Central memory CD8-positive, alpha-beta T cell (primary cell): ENCODE data around the gene ZBTB47.

Experiments used
- ATAC-seq: fragments of 150-1000 bp; cut with Tn5 transposase; replicated peaks from 2 replicates; pipeline ENCODE4 v1.10.0; 2022; ENCODE audit warnings: mild to moderate bottlenecking, moderate FRiP score, moderate number of reproducible peaks; ENCODE audit not compliant: poor library complexity, severe bottlenecking; ENCODE audit errors: extremely low read depth
- DNase-seq, 2 donors: peaks; one replicate each; pipeline ENCODE4 v3.0.0; 2021; ENCODE audit warnings: low spot score in 2 of 2
- H3K27ac Mint-ChIP-seq: one replicate; pipeline ENCODE4 v1.8.0; 2022; ENCODE audit warnings: low read depth, mild to moderate bottlenecking, moderate library complexity, mixed read lengths
- H3K27me3 Mint-ChIP-seq: one replicate; pipeline ENCODE4 v1.8.0; 2022; ENCODE audit warnings: mixed read lengths
- H3K36me3 Mint-ChIP-seq: one replicate; pipeline ENCODE4 v1.8.0; 2022; ENCODE audit warnings: mild to moderate bottlenecking, moderate library complexity, mixed read lengths; ENCODE audit not compliant: insufficient read depth
- H3K4me1 Mint-ChIP-seq: one replicate; pipeline ENCODE4 v1.8.0; 2022; ENCODE audit warnings: mixed read lengths
- H3K4me3 Mint-ChIP-seq: one replicate; pipeline ENCODE4 v1.8.0; 2022; ENCODE audit warnings: mild to moderate bottlenecking, moderate library complexity, mixed read lengths
- H3K9me3 Mint-ChIP-seq: one replicate; pipeline ENCODE4 v1.8.0; 2022; ENCODE audit warnings: mixed read lengths

Gene ZBTB47

DNA sequence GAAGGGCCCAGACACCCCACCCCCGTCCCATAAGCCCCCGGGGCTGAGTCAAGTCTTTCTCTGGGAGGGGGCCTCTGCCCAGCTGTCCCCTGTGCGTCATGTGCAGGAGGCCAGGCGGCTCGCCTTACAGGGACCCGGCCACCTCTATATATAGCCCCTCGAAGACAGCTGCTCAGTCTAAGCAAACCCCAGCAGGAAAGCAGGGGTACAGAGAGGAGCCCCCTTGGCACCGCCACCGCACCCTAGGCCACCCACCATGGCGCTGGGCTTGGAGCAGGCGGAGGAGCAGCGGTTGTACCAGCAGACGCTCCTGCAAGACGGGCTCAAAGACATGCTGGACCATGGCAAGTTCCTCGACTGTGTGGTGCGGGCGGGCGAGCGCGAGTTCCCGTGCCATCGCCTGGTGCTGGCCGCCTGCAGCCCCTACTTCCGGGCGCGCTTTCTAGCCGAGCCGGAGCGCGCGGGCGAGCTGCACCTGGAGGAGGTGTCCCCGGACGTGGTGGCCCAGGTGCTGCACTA lies 31.9 kb downstream of the ZBTB47 start, which contains the start of gene KLHL40:
Gene KLHL40, plus strand, starts transcription at position 175 of the 519 bp plus-strand sequence. Its CDS starts 82 bp downstream, at position 257.
- H3K4me1 Mint-ChIP-seq = no peaks in the 10 kb centered on the region
- H3K27me3 Mint-ChIP-seq = peaks cover 41% of the 10 kb centered on the region
- DNase-seq (no peak), ATAC-seq (no peak)
- no peak within 1 kb of the TSS for H3K27ac Mint-ChIP-seq
- H3K9me3 Mint-ChIP-seq = no peaks in the 10 kb centered on the region
- H3K36me3 Mint-ChIP-seq = peaks cover 2% of the 10 kb centered on the region
- H3K4me3 Mint-ChIP-seq = no peak within 1 kb of the TSS

- ATAC-seq (no peak), DNase-seq (no peak)
- Mint-ChIP-seq H3K4me3 (no peak overlapping the region), H3K36me3 (peaks cover 2% of the 10 kb centered on the region), H3K27me3 (peaks cover 38% of the 10 kb centered on the region), H3K4me1 (no peaks in the 10 kb centered on the region), H3K27ac (no peak overlapping the region), H3K9me3 (no peaks in the 10 kb centered on the region)
These were observed 32.7 kb downstream of the ZBTB47 start for GRCh38 chr3:42685891-42686820.

- H3K36me3 Mint-ChIP-seq = peaks cover 2% of the 10 kb centered on the region
- no peak overlapping the region for H3K4me3 Mint-ChIP-seq
- H3K4me1 Mint-ChIP-seq = no peaks in the 10 kb centered on the region
- ATAC-seq (no peak), DNase-seq (no peak)
- H3K27ac Mint-ChIP-seq = no peak overlapping the region
- H3K9me3 Mint-ChIP-seq = no peaks in the 10 kb centered on the region
- peaks cover 38% of the 10 kb centered on the region for H3K27me3 Mint-ChIP-seq
These were observed 33.5 kb downstream of the ZBTB47 start for GRCh38 chr3:42686832-42687650.

GRCh38 chr3:42688016-42688415 lies 34.5 kb downstream of the ZBTB47 start:
- Mint-ChIP-seq H3K27me3 (peaks cover 32% of the 10 kb centered on the region), H3K27ac (no peak overlapping the region), H3K9me3 (no peaks in the 10 kb centered on the region), H3K36me3 (peaks cover 2% of the 10 kb centered on the region), H3K4me3 (no peak overlapping the region), H3K4me1 (no peaks in the 10 kb centered on the region)
- no peak for ATAC-seq
- no peak for DNase-seq

DNA sequence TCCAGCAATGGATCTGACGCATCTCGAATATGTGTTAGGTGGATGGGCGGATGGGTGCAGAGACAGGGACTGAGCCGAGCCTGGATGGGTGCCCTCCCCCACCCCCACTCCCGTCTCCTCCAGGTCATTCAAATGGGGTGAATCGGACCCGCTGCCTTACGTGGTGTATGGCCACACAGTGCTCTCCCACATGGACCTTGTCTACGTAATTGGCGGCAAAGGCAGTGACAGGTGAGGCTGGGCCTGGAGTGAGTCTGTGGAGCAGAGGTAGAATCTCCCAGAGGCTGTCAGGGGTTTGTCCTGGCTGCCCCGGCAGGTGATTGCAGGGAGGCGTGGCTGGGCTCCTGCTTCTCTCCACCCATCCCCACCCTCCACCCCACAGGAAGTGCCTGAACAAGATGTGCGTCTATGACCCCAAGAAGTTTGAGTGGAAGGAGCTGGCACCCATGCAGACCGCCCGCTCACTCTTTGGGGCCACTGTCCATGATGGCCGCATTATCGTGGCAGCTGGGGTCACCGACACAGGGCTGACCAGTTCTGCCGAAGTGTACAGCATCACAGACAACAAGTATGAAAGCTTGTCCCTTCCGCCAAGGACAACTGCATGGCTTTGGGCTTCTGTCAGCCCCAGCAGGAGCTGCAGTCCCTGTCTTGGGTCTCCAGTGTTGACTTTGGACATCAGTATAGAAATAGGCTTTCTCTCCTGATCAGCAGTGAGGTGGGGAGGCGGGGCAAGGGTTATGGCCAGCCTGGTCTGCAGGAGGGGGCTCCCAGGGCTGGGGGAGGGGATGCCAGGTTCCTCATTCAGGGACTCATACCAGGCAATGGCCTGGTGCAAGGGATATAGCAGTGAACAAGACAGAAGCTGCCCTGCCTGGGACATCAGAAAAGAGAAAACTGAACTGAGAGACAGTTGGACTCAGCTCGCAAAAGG lies 35.3 kb downstream of the ZBTB47 start:
- Mint-ChIP-seq H3K9me3 (no peaks in the 10 kb centered on the region), H3K27me3 (peaks cover 24% of the 10 kb centered on the region), H3K4me3 (no peak overlapping the region), H3K36me3 (no peaks in the 10 kb centered on the region), H3K4me1 (no peaks in the 10 kb centered on the region), H3K27ac (no peak overlapping the region)
- ATAC-seq (no peak), DNase-seq (no peak)

- Mint-ChIP-seq H3K9me3 (no peaks in the 10 kb centered on the region), H3K27me3 (peaks cover 23% of the 10 kb centered on the region), H3K4me1 (no peaks in the 10 kb centered on the region), H3K36me3 (no peaks in the 10 kb centered on the region), H3K4me3 (no peak overlapping the region), H3K27ac (no peak overlapping the region)
- no peak for ATAC-seq
- no peak for DNase-seq
These were observed 36.0 kb downstream of the ZBTB47 start for GRCh38 chr3:42689421-42690014.

DNA sequence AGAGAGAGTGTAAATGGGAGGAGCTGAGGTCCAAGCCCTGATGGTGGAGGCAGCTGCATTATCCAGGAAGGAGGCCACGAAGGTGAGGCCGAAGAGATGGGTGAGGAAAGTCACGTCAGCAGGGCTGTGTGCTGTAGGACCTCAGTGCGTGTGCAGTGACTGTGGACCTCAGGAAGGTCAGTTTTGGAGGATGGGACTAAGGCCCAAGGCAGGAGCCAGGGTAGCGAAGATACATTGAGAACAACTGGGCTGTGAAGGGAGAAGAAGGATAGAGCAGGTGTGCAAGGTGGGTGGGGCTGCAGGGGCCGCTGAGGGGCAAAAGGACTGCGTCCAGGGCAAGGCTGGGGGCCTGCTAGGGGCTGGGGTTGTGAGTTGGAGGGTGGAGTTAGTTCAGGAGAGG lies 36.7 kb downstream of the ZBTB47 start:
- H3K27me3 Mint-ChIP-seq = peaks cover 18% of the 10 kb centered on the region
- no peaks in the 10 kb centered on the region for H3K36me3 Mint-ChIP-seq
- ATAC-seq (no peak), DNase-seq (no peak)
- H3K4me1 Mint-ChIP-seq = no peaks in the 10 kb centered on the region
- H3K4me3 Mint-ChIP-seq = no peak overlapping the region
- no peaks in the 10 kb centered on the region for H3K9me3 Mint-ChIP-seq
- no peak overlapping the region for H3K27ac Mint-ChIP-seq

GRCh38 chr3:42690766-42691680 lies 37.5 kb downstream of the ZBTB47 start:
- Mint-ChIP-seq H3K4me3 (no peak overlapping the region), H3K4me1 (no peaks in the 10 kb centered on the region), H3K9me3 (no peaks in the 10 kb centered on the region), H3K27ac (no peak overlapping the region), H3K36me3 (no peaks in the 10 kb centered on the region), H3K27me3 (peaks cover 12% of the 10 kb centered on the region)
- no peak for ATAC-seq
- no peak for DNase-seq

DNA sequence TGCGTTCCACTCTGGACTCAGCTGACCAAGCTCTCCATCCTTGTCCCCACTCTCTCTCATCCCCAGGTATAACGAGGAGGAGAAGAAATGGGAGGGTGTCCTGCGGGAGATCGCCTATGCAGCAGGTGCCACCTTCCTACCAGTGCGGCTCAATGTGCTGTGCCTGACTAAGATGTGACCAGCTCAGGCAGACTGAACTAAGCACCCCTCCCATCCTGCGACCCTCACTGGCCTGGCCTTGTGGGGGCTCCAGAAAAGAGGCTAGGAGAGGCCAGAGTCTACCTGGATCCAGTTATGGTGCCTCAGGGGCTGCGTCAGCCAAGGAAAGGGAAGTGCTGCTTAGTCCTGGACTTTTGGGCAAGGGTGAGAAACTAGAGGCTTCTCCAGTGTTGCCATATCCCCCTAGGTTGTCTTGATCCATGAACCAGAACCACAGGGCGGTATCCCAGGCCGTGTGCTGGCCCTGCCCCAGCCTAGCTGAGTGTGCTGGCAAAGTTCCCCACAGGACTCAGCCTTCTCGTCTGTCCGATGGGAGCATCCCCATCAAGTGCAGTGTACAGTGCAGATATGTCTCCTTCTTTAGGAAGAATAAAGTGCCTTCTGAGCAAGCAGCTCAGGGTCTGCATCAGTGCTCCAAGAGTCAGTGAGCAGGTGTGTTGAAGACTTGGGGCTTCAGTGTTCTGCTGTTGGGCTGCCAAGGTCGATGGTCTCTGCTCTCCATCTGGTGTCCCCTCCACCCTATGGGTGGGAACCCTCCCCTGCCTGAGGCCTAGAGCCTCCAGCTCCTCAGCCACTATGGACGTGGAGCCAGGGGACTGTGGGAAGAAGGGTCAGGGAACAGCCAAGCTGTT lies 38.5 kb downstream of the ZBTB47 start:
- ATAC-seq = no peak
- no peaks in the 10 kb centered on the region for H3K9me3 Mint-ChIP-seq
- DNase-seq = no peak
- H3K27me3 Mint-ChIP-seq = peaks cover 2% of the 10 kb centered on the region
- H3K4me1 Mint-ChIP-seq = no peaks in the 10 kb centered on the region
- no peak overlapping the region for H3K27ac Mint-ChIP-seq
- H3K36me3 Mint-ChIP-seq = no peaks in the 10 kb centered on the region
- H3K4me3 Mint-ChIP-seq = no peak overlapping the region

DNA sequence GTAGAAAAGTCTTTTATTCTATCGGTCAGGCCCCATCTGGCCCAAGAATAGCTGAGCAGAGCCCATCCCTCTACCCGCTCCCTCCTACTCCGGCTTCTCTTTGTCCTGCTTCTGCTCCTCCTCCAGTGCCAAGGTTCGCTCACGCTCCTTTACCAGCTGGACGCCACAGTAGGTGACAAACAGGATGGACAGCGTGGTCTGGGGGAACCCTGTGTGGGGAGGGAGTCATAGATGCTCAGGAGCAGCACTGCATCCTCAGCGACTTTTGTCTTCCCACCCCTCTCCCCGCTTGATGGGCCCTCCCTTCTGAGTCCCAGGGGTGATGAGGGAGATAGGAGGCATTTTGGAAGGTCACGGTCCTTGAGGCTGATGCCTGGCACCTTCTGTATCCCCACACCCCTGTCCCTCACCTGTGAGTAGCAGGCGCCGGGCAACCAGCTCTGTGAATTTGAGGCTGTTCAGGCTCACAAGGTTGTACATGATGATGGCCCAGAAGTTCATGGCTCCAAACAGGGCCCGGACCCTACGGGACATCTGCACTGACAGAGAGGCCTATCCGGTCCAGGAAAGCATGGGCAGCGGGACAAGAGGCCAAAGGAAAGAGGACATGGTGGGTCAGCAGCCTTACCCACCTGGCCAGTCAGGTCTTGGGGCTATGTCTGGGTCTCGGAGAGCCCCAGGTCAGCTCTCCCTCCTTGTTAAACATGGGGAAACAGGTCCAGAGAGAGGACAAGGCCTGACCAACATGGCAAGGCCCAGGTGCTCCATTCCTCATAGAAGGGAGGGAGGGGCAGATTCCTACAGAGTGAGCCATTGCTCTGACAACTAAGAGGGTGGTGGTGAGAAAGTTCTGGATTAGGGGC lies 39.4 kb downstream of the ZBTB47 start:
- Mint-ChIP-seq H3K4me1 (no peaks in the 10 kb centered on the region), H3K27ac (no peak overlapping the region), H3K27me3 (no peaks in the 10 kb centered on the region), H3K4me3 (no peak overlapping the region), H3K9me3 (no peaks in the 10 kb centered on the region), H3K36me3 (no peaks in the 10 kb centered on the region)
- ATAC-seq (no peak), DNase-seq (no peak)
